ENCODE results near the gene SPTSSB.
A peak's percentile ranks its signal among the peaks of the same experiment; 100 is the strongest.

SPTSSB gene

GRCh38 chr3:161371441-161372320, at the start of gene SPTSSB:
Gene SPTSSB, minus strand, starts transcription at chr3:161371517. Its CDS starts 25,194 bp downstream, at chr3:161346323.
- peak; percentile 13 for DNase-seq

- no peak for DNase-seq
Measured at GRCh38 chr3:161420746-161421145, 49.4 kb upstream of the SPTSSB start.

GRCh38 chr3:161419555-161420333, 48.4 kb upstream of the SPTSSB start:
- no peak for DNase-seq

GRCh38 chr3:161415506-161416231, 44.4 kb upstream of the SPTSSB start:
- peak; percentile 73 for DNase-seq

- no peak for DNase-seq
Measured at GRCh38 chr3:161414907-161415306, 43.6 kb upstream of the SPTSSB start.

GRCh38 chr3:161413855-161414210, 42.5 kb upstream of the SPTSSB start:
- no peak for DNase-seq

GRCh38 chr3:161413127-161413854, 42.0 kb upstream of the SPTSSB start:
- DNase-seq = peak; percentile 36

GRCh38 chr3:161412123-161412522, 40.8 kb upstream of the SPTSSB start:
- DNase-seq = no peak

- DNase-seq = no peak
Measured at GRCh38 chr3:161409858-161410257, 38.5 kb upstream of the SPTSSB start.

- peak; percentile 41 for DNase-seq
Measured at GRCh38 chr3:161409069-161409468, 37.8 kb upstream of the SPTSSB start.

GRCh38 chr3:161406594-161407555, 35.6 kb upstream of the SPTSSB start:
- no peak for DNase-seq

GRCh38 chr3:161405836-161406235, 34.5 kb upstream of the SPTSSB start:
- DNase-seq = no peak

GRCh38 chr3:161405087-161405486, 33.8 kb upstream of the SPTSSB start:
- no peak for DNase-seq

GRCh38 chr3:161403251-161403650, 31.9 kb upstream of the SPTSSB start:
- no peak for DNase-seq

- peak; percentile 42 for DNase-seq
Measured at GRCh38 chr3:161401389-161401788, 30.1 kb upstream of the SPTSSB start.

- no peak for DNase-seq
Measured at GRCh38 chr3:161400650-161401049, 29.3 kb upstream of the SPTSSB start.

- DNase-seq = no peak
Measured at GRCh38 chr3:161395115-161396012, 24.0 kb upstream of the SPTSSB start.

GRCh38 chr3:161393803-161394202, 22.5 kb upstream of the SPTSSB start:
- DNase-seq = no peak

GRCh38 chr3:161393310-161393709, 22.0 kb upstream of the SPTSSB start:
- DNase-seq = no peak

- no peak for DNase-seq
Measured at GRCh38 chr3:161392853-161393252, 21.5 kb upstream of the SPTSSB start.

Measured in fibroblast of skin of right quadriceps (primary cell).